GM19240 (cell line): ENCODE data around the gene IGHMBP2.
"Not testable (repeated sequence)": the region's sequence is repeated elsewhere in the genome, so short reads cannot be mapped to it uniquely, and the experiment has no call there.

Experiments
- DNase-seq: peaks from one replicate; pipeline ENCODE4 v3.0.0; 2011; ENCODE audit warnings: low spot score; ENCODE audit not compliant: insufficient read length

The IGHMBP2 gene

DNA sequence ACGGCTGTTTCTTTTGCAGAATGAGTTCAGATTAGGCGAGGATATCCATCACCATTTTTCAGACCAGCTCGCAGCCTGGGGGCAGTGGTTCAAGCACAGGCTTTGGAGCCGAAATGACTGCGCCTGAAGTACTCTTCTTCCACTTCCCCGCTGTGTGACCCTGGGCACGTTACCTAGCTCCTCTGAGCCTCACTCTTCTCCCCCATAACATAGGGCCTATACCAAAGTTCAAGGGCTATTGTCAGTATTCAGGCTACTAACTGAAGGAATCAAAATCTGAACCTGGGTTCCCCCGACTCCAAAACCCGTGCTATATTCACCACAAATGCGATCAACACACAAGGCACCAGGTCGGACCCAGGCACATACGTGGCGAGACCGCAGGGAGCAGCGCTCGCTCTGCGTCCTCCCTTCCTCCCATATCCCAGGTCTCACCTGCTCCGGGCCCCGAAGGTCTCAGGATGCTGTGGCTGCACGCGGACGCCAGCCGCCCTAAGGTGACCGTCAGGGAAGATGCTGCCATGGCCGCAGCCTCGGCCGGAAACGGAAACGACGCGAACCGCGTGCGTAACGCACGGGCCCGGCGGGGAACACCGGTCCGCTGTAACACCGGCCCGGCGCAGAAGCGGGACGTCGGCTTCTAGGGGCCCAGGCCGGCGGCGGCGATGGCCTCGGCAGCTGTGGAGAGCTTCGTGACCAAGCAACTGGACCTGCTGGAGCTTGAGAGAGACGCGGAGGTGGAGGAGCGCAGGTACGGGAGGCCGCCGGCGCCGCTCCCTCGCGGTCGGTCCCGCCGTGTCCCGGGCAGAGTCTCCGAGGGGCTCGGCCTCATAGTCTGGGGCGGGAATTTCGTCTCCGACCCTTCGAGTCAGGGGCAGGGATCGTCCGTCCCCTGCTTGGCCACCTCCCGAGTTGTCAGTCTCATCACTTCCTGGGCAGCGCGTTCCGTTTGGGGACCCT lies at the start of gene IGHMBP2, which contains the start of gene MRPL21:
IGHMBP2 (plus strand) TSS at position 604 of the 960 bp plus-strand sequence; CDS start at position 666, 62 bp downstream.
MRPL21 (minus strand) TSS at position 545 of the 960 bp plus-strand sequence; CDS start at position 523, 22 bp downstream.
- peak; percentile 87 for DNase-seq

DNA sequence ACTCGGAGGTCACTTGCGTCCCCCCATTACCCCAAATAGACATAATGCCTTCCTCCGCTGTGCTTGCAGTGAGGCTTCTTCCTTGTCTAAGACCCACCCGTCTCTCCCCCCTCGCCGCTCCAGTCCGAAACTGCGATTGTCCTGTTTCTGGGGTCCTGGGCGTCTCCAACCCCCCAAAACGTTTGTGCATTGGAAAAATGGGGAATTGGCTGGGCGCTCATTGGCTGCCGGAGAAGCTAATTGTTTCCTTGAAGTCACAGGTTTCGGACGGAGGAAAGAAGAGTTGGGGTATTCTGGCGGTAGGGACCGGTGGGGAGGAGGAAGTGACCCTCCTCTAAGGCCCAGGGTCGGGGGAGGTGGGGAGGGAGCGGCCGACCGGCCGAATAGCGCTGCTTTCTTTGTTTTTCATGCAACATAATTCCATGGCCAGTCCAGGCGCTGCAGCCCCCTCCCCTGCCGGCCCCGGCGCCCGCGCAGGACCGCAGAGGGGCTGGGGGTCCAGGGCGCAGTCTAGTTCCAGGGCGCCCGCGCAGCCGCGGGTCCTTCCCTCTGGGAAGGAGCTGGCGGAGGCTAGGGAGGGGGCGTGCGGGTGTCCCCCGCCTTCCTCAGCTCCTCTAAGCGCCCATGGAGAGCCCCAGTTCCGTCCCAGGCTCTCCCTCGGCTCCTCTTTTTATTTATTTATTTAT lies 49.3 kb upstream of the IGHMBP2 start:
- DNase-seq, result no peak

- no peak for DNase-seq
Measured at GRCh38 chr11:68855205-68855981, 48.3 kb upstream of the IGHMBP2 start.

DNA sequence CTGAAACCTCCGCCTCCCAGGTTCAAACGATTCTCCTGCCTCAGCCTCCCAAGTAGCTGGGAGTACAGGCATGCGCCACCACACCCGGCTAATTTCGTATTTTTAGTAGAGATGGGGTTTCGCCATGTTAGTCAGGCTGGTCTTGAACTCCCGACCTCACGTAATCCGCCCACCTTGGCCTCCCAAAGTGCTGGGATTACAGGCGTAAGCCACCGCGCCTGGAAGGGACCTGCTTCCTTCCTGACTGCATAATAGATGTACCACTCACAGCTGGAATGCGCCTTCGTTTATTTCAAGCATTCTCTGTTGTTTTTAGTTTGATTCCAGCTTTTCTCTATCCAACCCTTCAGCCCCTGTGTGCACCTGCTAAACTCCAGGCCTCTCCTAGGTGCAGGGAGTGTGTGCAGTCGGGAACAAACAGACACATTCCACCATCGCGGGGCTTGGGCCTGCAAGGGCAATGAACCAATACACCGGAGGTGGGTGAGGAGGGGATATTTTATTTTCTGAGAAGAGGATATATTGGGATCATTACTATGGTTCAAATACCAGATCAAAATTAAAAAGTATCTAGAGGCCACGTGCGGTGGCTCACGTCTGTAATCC lies 47.2 kb upstream of the IGHMBP2 start:
- not testable (repeated sequence) for DNase-seq

GRCh38 chr11:68857037-68857586 lies 46.6 kb upstream of the IGHMBP2 start:
- no peak for DNase-seq

- no peak for DNase-seq
Measured at GRCh38 chr11:68859123-68859522, 44.6 kb upstream of the IGHMBP2 start.

DNA sequence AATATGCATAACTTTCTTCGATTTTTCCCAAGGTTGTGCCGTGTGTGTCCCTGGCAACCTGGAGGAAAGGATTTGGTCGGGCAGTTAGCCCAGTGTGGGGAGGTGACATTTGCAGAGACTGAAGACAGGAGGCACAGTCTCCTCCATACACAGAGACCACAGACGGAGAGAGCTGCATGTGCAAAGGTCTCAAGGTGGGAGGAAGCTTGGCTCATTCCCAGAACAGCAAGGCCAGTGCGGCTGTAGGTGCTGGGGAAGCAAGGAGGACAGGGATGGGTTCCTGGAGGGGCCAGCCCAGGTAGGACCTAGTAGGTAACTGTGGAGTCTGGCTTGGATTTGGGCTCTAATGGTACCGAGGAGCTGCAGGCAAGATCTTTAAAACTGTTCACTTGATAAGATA lies 41.3 kb upstream of the IGHMBP2 start:
- DNase-seq, result no peak

DNA sequence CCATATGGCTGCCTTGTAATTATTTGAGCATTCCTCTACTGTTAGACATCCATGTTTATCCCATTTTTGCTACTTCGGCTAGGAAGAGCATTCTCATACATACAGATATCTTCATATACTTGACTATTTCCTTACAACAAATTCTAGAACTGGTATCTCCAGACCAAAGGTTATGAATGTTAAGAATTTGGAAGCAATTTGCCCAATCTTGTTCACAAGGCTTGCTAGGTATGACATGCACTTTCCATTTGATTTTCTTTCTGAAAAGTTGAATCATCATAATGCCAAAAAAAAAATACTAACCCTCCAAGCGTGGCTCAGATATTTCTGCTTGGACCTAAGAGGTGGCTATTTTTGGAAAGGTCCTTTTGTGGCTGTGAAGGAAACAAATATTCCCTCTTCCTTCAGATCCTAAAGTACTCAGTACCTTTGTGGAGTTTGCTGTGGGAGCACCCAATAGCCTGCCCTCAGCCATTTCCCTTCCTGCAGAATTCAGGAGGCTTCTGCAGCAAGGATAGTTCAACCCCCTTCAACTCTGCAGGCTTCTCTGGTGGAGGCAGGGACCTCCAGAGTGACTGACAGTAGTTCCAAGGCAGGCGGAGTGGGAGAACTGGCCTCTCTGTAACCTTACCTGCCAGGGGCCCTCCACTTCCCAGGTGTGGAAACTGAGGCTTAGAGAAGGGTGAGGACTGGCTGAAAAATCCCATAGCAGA lies 40.0 kb upstream of the IGHMBP2 start:
- DNase-seq, result no peak

DNA sequence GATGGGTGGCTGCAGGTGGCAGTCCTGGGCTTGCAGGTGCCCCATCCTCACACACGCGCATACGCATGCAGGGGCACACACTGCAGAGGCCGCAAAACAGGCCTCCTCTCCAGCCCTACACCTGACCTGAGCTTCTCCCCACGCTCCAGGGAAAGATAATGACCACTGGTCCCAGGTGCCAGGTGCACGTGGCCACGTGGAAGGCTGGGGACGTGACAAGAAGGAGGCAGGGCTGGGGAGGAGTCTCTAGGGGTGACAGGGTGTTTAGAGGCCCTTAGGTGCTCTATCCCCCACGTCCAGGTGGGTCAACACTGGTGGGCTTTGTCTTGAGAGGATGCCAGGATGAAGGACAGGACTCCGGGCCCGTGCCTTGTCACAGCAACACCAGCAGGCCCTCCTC lies 38.5 kb upstream of the IGHMBP2 start:
- no peak for DNase-seq

GRCh38 chr11:68867066-68867465 lies 36.6 kb upstream of the IGHMBP2 start:
- DNase-seq, result no peak

DNA sequence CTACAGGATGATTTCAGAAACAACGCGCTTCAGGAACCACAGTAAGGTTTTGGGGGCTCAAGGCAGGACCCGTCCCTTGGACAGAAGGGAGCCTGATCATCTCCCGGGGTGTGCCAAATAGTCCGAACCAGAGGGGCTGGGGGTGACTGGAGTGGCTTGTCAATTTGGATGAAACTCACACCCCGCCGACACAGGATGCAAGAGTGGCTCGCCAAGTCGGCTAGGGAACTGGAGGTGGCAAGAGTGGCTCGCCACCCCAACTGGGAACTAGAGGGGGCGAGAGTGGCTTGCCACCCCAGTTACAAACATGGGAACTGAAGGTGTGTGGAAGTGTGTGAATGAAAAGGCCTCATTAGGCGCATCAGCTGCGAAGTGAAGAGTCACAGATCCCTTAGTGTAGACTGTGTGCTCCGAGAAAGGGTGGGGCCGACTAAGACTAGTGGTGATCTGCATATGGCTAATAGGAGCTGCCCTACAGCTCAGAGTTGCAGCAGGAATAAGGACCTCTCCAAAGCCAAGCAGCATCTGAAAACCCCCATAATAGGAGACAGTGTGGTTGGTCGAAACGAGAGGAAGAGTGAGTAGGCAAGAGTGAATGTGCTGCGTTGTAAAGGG lies 35.4 kb upstream of the IGHMBP2 start:
- DNase-seq, result no peak

DNA sequence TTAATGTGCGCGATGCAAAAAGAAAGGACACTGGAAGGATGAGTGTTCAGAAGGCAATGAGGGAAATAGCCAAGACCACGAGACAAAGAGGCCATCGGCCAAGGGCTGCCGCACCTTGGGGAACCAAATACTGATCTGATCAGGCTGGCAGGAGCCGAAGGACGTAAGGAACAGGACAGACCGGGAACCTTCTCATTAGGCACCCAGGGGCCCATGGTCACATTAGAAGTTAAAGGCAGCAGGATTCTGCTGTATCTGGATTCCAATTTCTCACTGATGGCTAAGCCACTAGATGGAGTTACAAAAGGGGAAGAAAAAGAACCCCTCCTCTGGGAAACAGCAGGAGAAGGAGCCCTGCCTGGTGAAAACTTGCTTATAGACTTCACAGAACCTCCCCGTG lies 33.2 kb upstream of the IGHMBP2 start:
- no peak for DNase-seq

DNA sequence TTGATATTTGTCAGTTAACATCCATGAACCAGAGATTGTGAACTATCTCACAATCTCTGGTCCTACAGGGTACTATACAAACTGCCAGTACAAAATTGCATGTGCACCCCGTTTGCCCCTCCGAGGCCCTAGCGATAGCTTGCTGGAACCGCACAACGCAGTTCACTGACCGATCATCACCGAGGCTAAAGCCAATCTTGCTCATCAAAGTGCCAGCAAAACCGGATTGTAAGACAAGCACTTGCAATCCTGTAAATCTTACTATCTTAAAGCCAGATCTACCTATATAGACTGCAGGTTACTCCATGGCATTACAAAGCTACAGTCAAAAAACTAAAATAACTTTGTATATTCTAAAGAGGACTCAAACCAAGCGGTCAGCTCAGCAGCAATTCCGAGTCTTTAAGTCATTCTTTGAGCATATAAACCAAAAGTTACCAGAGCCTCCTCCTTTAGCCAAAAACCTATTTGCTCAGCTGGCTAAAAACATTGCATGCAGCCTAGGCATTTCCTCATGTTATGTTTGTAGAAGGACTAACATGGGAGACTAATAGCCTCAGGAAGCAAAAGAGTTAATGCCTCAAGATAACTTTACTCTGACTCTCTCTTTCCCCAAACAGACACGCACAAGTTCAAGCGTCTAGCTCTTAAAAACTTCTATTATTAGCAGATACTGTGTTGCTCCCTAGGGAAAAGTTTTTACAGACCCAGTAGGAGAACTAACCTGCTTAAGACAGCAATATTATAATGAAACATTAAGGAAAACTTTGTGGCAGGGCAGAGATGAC lies 31.3 kb upstream of the IGHMBP2 start:
- no peak for DNase-seq

DNA sequence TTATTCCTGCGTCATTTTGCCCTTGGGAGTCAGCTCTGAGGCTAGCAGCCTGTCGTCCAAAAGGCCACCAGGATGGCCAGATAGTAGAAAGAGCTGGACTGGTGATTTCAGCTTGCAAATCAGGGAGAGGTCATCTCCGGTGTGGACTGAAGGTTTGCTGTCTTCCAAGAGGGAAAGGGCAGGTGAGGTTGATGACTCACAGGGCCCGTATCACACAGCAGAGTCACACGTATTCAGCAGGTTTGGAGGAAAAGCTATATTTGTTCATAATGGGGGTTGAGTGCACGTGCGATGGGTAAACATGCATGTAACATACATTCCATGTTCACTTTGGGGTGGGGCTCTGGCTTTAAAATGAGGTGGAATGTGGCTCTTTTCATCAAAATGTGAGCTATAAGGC lies 25.7 kb upstream of the IGHMBP2 start:
- DNase-seq, result no peak

GRCh38 chr11:68880851-68881250 lies 22.8 kb upstream of the IGHMBP2 start:
- no peak for DNase-seq

DNA sequence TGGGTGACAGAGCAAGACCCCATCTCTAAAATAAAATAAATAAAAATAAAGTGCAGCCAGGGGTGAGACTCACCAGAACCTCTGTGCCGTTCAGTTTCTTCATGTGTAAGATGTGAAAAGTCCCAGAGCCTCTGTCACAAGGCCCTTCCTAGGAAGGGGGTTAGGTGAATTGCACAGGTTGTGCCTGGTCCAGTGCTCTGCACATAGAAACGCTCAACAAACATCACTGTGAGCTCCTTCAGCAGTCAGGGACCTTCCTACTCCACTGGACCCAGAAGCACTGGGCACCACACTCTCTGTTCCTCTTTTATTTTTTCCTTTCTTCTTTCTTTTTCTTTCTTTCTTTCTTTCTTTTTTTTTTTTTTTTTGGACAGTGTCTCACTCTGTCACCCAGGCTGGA lies 22.4 kb upstream of the IGHMBP2 start:
- no peak for DNase-seq

- DNase-seq, result no peak
Measured at GRCh38 chr11:68882391-68882790, 21.3 kb upstream of the IGHMBP2 start.

- not testable (repeated sequence) for DNase-seq
Measured at GRCh38 chr11:68884827-68885226, 18.9 kb upstream of the IGHMBP2 start.

GRCh38 chr11:68889948-68890446 lies 13.7 kb upstream of the IGHMBP2 start:
- DNase-seq, result no peak
